Amygdala (tissue), 56 donors: Measurements from ENCODE around the gene DPH3.

ENCODE experiments used
- DNase-seq, 56 donors: peaks; one replicate each; lab custom pipeline; 2025; lab: John Stamatoyannopoulos, UW

Gene DPH3

GRCh38 chr3:16295298-16295890 is 30.7 kb upstream of the DPH3 start:
- DNase-seq = no peak

GRCh38 chr3:16294844-16295243 is 30.1 kb upstream of the DPH3 start:
- DNase-seq = no peak

DNA sequence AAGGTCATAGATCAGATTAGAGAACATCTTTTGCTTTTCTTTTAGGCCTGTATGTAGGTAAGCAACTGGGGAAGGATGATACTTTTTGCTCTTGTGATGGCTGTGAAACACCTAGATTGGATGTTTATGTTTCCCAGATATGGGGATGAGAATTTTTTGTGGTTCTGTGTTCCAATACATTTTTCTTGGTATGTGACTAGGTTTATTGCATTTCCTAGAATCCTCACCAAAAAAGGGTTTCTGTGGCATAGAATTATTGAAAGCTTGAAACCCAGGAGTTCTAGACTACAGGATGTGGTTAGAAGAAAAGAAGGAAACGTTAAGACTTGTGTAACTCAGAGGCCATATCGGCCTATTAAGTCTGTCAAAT is 26.1 kb upstream of the DPH3 start:
- no peak for DNase-seq

DNA sequence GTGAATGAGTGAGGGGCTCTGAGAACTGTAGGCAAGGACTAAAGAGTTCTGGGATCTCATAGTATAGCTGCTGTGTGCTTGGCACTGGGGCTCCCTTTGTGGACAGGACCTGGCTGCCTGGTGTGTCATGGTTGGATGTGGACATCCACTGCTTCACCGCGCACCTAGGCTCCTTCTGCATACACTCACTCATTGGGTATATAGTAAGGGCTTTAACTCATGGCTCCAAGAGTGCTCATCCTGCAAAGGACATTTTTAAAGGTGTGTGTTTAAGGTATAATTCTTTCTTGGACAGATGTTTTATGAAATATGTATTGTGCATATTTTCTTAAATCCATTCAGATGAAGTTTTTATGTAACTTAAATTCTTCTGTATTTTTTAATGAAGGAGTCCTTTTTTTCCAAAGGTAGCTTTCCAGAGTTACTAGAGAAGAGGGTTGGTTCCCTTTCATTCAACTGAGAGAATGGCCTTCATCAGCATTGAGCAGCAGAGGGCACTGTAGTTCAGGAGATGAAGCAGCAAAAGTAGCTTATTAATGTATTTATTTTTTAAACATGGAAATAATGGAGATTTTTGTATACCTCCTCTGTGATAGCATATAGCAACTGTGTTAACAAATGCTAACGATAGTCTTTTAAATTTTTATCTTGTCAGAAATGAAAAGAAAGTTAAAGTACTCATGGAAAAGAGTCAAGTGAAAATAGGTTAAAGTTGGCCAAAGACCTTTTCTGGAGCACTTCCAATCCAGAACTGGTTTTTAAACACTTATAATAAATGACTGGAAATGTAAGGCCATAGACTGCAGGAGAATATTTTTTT is 25.5 kb upstream of the DPH3 start:
- DNase-seq = peak in 9 of 56 donors; percentile 5 to 67 (median 34)

- no peak for DNase-seq
Measured at GRCh38 chr3:16289144-16289889, 24.6 kb upstream of the DPH3 start.

GRCh38 chr3:16288664-16289063 is 23.9 kb upstream of the DPH3 start:
- peak in 1 of 56 donors; percentile 16 for DNase-seq

DNA sequence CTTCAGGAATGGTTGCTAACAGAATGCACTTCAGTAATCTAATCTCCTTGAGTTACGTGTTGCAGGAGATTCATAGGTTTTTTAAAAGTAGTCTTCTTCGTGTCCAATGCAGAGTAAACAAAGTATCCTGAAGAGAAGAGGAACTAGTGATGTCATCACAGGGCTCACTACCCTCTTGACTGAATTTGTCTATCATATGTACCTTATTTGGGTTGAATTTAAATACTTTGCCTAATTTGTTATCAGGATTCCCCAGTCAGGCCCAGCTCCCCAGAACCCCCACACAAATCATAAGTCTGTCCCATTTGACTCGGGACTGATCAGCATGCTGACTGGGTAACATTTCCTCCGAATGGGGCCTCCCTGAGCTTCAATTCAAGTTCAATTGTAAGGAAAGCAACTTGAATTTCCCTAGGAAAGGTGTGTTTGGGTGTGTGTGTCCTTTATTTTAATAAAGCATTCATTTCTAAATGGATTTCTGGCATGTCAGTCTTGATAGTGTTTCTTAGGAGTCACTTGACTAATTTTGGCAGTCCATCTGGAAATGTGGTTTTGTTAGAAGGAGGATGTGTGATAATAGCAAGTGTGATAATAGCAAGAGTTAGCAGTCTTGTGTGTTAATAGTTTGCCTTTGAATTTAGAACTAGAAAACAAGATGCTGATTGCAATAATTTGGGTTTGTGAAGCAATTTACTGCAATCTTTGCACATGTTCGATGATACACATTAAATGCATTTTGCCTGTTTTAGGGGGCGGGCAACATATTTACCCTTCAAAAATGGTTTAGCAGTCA is 22.2 kb upstream of the DPH3 start:
- no peak for DNase-seq

GRCh38 chr3:16286161-16286560 is 21.4 kb upstream of the DPH3 start:
- DNase-seq = no peak

- no peak for DNase-seq
Measured at GRCh38 chr3:16284633-16285032, 19.9 kb upstream of the DPH3 start.

- DNase-seq = no peak
Measured at GRCh38 chr3:16280671-16281070, 15.9 kb upstream of the DPH3 start.

DNA sequence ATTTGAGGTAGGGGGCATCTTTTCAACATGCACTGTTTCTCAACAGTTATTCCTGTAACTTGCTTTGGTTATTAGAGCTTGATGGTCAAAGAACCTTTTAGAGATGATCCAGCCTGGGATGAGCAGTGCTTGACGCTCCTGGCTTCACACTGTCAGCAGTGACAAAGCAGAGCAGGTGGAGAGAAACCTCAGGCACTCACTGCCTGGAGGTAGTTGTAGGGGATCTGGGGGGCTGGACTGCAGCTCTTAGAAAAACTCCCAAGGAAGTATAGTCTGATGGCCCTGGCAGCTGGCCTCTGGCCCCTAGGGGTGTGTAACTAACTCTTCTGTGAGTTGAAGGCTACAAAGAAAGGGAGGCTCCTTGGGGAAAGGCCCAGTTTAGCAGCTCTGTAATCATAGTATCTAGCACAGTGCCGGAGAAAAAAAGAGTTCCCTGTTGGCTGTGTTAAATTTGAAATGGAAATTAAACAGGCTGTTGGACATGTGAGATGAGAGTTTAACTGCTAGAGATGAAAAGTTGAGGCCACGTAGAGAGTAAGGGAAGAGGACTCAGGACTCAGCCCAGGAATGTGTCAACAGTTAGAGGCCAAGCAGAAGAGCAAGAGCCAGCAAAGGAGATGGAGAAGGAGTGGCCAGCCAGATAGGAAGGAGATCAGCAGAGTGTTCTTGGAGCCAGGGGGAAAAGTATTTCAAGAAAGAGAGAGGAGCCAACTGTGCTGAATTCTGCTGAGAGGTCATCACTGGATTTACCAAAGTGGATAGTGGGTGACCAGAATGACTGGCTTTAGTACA is 14.5 kb upstream of the DPH3 start:
- DNase-seq = no peak

- DNase-seq = no peak
Measured at GRCh38 chr3:16277471-16277870, 12.7 kb upstream of the DPH3 start.

DNA sequence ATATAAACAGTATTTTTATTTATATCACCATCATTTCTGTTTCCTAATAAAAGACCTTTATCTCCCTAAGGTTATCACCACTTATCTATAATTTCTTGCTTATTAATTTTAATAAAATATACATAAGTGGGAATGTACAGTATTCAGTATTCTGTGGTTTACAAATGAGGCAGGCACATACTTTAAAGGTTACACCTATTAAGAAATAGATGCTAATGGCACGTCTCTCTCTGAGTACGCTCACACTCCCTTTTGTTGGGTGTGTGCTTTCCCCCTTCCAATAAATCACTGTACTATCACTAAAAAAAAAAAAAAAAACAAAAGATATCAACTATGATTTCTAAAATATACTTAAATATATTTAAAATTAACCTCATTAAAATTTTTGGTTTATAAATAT is 9.1 kb upstream of the DPH3 start:
- DNase-seq = no peak

DNA sequence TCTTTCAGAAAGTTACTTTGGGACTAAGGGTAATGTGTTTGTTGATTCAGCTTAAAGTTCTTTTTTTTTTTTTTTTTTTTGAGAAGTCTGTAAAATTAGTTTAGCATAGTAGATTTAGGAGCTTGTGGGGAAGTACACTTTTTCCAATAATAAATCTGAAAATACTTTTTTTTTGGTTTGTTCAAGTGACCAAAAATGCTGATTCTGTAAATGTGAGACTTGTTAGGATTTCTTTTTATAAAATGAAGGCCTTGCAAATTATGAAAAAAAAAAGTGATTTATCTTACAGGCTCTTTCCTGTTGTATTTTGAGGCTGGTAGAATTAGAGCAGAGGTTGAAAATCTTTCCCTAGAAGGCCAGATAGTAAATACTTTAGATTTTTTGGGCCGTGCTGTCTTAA is 7.8 kb upstream of the DPH3 start:
- no peak for DNase-seq

- DNase-seq = no peak
Measured at GRCh38 chr3:16270855-16271254, 6.1 kb upstream of the DPH3 start.

DNA sequence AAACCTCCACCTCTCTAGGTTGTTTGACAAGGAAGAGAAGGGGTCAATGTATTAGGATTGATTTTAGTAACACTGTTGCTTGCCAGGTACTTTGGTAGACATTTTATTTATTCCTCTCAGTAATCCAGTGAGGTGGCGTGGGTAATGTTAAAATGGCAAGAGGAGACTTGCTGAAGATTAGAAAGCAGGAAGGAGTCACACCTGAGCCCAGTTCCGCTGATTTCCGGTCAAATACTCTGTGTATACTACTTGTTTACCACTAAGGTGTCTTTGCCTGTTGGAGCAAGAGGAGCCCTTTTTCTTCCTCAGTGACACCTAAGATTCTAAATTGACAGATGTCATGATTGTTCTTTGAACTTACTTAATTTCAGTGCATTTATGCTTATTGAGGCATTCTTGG is 2.0 kb upstream of the DPH3 start:
- no peak for DNase-seq

DNA sequence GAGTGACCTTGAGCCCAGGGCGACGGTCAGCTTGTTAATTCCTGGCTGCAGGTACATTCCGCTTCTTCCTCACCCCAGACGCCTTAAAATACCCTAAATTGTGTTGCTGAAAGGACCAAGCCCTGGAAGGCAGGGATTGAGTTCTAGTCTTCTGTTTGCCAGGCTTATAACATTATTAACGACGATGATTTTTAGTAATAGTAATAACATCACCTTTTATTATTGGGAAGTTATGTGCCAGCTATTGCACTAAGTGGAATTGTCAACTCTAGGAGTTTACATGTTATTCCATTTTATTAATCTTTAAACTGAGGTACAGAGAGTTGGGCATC is 678 bp upstream of the DPH3 start:
- DNase-seq = no peak

DNA sequence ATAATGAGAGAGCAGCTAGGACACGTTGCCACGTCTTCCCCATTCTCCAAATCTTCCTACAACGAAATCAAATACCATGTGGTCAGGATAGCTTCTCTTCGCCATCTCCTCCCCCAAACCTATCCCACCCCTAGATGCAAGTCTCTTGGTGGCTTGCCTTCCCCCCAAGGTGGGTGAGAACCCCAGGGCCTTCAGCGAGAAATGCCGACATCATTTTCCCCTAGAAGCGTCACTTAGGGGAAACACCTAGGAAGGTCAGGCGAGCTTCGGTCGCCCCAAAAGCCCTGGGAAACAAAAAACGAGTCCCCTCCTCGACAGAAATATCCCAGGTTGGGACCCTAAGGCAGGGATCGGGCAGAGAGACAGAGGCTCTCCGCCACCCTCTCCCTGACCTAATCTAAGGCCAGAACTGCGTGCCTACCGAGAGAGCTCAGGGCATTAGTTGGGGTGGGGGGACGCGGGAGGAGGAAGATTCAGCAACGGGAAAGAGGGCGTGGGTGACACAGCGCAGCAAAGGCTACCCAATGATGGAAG is 502 bp downstream of the DPH3 start:
- peak in 1 of 56 donors; percentile 69 for DNase-seq

GRCh38 chr3:16262174-16262573 is 2.6 kb downstream of the DPH3 start:
- no peak for DNase-seq

GRCh38 chr3:16260046-16260445 is 4.7 kb downstream of the DPH3 start:
- DNase-seq = no peak
